ENCODE data around the gene EPS15. TPM values are rescaled to one million over a fixed set of nuclear protein-coding genes. Genes with fewer than 3 reads are reported as not detected.

EPS15 gene
- total and polyA plus RNA-seq, 2 experiments from 2014 or later, result 14.9 to 46.0 TPM

DNA sequence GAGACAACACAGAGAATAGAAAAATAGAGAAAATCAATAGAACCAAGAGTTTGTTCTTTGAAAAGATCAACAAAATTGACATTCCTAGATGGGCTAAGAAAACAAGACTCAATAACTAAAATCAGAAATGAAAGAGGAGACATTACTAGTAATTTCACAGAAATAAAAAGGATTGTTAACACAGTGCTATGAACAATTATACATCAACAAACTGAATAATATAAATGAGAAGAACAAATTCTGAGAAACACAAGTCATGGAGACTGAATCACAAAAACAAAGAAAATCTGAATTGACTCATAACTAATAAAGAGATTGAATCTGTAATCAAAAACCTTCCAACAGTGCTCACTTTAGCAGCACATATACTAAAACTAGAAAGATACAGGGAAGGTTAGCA lies 137.1 kb downstream of the EPS15 start:
- H3K4me2 ChIP-seq, result no peak overlapping the region
- no peak overlapping the region for H2AFZ ChIP-seq
- H3K36me3 ChIP-seq (replicated peaks; ENCODE audit: insufficient read depth, low read depth), result no peaks in the 10 kb centered on the region
- H3K4me1 ChIP-seq (ENCODE audit: insufficient read depth), result no peaks in the 10 kb centered on the region
- H3K9me3 ChIP-seq (ENCODE audit: low read depth), result peaks cover 11% of the 10 kb centered on the region
- no peaks in the 10 kb centered on the region for H3K27me3 ChIP-seq
- H3K79me2 ChIP-seq, result no peaks in the 10 kb centered on the region
- H4K20me1 ChIP-seq (ENCODE audit: insufficient read depth, poor library complexity, severe bottlenecking), result no peaks in the 10 kb centered on the region
- H3K4me3 ChIP-seq, result no peak overlapping the region
- no peak for DNase-seq (ENCODE audit: low spot score)
- no peaks in the 10 kb centered on the region for H3K9me2 ChIP-seq (replicated peaks; ENCODE audit: insufficient read depth)
- TF ChIP-seq, protein P1, sequence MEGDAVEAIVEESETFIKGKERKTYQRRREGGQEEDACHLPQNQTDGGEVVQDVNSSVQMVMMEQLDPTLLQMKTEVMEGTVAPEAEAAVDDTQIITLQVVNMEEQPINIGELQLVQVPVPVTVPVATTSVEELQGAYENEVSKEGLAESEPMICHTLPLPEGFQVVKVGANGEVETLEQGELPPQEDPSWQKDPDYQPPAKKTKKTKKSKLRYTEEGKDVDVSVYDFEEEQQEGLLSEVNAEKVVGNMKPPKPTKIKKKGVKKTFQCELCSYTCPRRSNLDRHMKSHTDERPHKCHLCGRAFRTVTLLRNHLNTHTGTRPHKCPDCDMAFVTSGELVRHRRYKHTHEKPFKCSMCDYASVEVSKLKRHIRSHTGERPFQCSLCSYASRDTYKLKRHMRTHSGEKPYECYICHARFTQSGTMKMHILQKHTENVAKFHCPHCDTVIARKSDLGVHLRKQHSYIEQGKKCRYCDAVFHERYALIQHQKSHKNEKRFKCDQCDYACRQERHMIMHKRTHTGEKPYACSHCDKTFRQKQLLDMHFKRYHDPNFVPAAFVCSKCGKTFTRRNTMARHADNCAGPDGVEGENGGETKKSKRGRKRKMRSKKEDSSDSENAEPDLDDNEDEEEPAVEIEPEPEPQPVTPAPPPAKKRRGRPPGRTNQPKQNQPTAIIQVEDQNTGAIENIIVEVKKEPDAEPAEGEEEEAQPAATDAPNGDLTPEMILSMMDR (IDR thresholded peaks at IDR 0.05; ENCODE audit: poor library complexity), result no peak
- TF ChIP-seq EZH2phosphoT487 (IDR thresholded peaks at IDR 0.05; ENCODE audit: low read depth, severe bottlenecking, unreplicated experiment), result no peak
- no peak overlapping the region for H3K27ac ChIP-seq

DNA sequence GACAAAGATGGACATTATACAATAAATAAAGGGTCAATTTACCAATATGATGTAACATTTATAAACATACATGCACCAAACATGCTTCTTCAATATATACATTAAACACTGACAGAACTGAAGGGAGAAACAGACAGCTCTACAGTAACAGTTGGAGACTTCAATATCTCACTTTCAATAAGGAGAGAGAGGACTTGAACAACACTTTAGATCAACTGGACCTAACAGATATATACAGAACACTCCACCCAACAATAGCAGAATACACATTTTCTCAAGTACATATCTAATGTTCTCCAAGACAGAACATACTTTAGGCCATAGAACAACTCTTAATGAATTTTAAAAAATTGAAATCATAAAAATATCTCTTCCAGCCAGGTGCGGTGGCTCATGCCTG lies 138.1 kb downstream of the EPS15 start:
- Histone ChIP-seq H3K4me3 (no peak overlapping the region), H2AFZ (no peak overlapping the region), H3K4me1 (ENCODE audit: insufficient read depth) (no peaks in the 10 kb centered on the region), H3K9me3 (ENCODE audit: low read depth) (peaks cover 11% of the 10 kb centered on the region), H3K79me2 (no peaks in the 10 kb centered on the region), H3K27ac (no peak overlapping the region), H4K20me1 (ENCODE audit: insufficient read depth, poor library complexity, severe bottlenecking) (no peaks in the 10 kb centered on the region), H3K4me2 (no peak overlapping the region), H3K27me3 (no peaks in the 10 kb centered on the region), H3K36me3 (replicated peaks; ENCODE audit: insufficient read depth, low read depth) (no peaks in the 10 kb centered on the region), H3K9me2 (replicated peaks; ENCODE audit: insufficient read depth) (no peaks in the 10 kb centered on the region)
- DNase-seq (ENCODE audit: low spot score), result no peak
- WGBS (ENCODE audit: low lambda C conversion rate, missing lambda C conversion rate), result 100% methylated on average over 1 of the region's 1 CpG
- TF ChIP-seq, protein P1 (IDR thresholded peaks at IDR 0.05; ENCODE audit: poor library complexity), result no peak
- TF ChIP-seq EZH2 (IDR thresholded peaks at IDR 0.05; ENCODE audit: borderline replicate concordance), result no peak
- TF ChIP-seq EZH2phosphoT487 (IDR thresholded peaks at IDR 0.05; ENCODE audit: low read depth, severe bottlenecking, unreplicated experiment), result no peak

DNA sequence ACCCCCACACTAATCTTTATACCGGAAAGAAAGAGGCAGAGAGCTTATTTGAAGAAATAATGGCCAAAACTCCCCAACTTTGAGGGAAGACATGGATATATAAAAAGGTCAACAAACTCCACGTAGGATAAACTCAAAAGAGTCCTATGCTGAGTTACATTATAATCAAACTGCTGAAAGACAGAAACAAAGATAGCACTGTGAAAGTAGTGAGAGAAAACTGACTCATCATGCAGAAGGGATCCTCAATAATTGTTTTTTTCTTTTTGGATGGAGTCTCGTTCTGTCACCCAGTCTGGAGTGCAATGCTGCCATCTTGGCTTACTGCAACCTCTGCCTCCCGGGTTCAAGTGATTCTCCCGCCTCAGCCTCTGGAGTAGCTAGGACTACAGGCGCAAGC lies 140.2 kb downstream of the EPS15 start:
- Histone ChIP-seq H3K36me3 (replicated peaks; ENCODE audit: insufficient read depth, low read depth) (no peaks in the 10 kb centered on the region), H3K27me3 (no peaks in the 10 kb centered on the region), H3K79me2 (no peaks in the 10 kb centered on the region), H3K9me2 (replicated peaks; ENCODE audit: insufficient read depth) (no peaks in the 10 kb centered on the region), H3K4me2 (no peak overlapping the region), H4K20me1 (ENCODE audit: insufficient read depth, poor library complexity, severe bottlenecking) (no peaks in the 10 kb centered on the region), H3K27ac (no peak overlapping the region), H3K4me1 (ENCODE audit: insufficient read depth) (no peaks in the 10 kb centered on the region), H2AFZ (no peak overlapping the region), H3K9me3 (ENCODE audit: low read depth) (no peaks in the 10 kb centered on the region), H3K4me3 (no peak overlapping the region)
- over 99% methylated on average over 6 of the region's 6 CpGs for WGBS (ENCODE audit: low lambda C conversion rate, missing lambda C conversion rate)
- DNase-seq (ENCODE audit: low spot score), result no peak
- TF ChIP-seq EZH2phosphoT487 (IDR thresholded peaks at IDR 0.05; ENCODE audit: low read depth, severe bottlenecking, unreplicated experiment), result no peak
- no peak for TF ChIP-seq EZH2 (IDR thresholded peaks at IDR 0.05; ENCODE audit: borderline replicate concordance)
- TF ChIP-seq, protein P1 (IDR thresholded peaks at IDR 0.05; ENCODE audit: poor library complexity), result no peak

- no peaks in the 10 kb centered on the region for H3K79me2 ChIP-seq
- no peak overlapping the region for H2AFZ ChIP-seq
- H3K27me3 ChIP-seq, result no peaks in the 10 kb centered on the region
- H3K27ac ChIP-seq, result no peak overlapping the region
- H3K4me3 ChIP-seq, result no peak overlapping the region
- H3K9me3 ChIP-seq (ENCODE audit: low read depth), result no peaks in the 10 kb centered on the region
- no peak overlapping the region for H3K4me2 ChIP-seq
- H4K20me1 ChIP-seq (ENCODE audit: insufficient read depth, poor library complexity, severe bottlenecking), result no peaks in the 10 kb centered on the region
- H3K36me3 ChIP-seq (replicated peaks; ENCODE audit: insufficient read depth, low read depth), result no peaks in the 10 kb centered on the region
- 97% methylated on average over 3 of the region's 3 CpGs for WGBS (ENCODE audit: low lambda C conversion rate, missing lambda C conversion rate)
- H3K4me1 ChIP-seq (ENCODE audit: insufficient read depth), result no peaks in the 10 kb centered on the region
- no peaks in the 10 kb centered on the region for H3K9me2 ChIP-seq (replicated peaks; ENCODE audit: insufficient read depth)
- TF ChIP-seq EZH2 (IDR thresholded peaks at IDR 0.05; ENCODE audit: borderline replicate concordance) (no peak), EZH2phosphoT487 (IDR thresholded peaks at IDR 0.05; ENCODE audit: low read depth, severe bottlenecking, unreplicated experiment) (no peak)
- TF ChIP-seq, protein P1 (IDR thresholded peaks at IDR 0.05; ENCODE audit: poor library complexity), result no peak
- DNase-seq (ENCODE audit: low spot score), result no peak
Observed at GRCh38 chr1:51373898-51374297, 145.2 kb downstream of the EPS15 start.

Measured in hepatocyte (in vitro differentiated cells).